HG02885 (cell line): Measurements from ENCODE around the gene MAST3.

ENCODE experiments used
- ATAC-seq: cut with Tn5 transposase; IDR thresholded peaks from one replicate; pipeline ENCODE4 v1.9.1; 2021; ENCODE audit warnings: mild to moderate bottlenecking; ENCODE audit not compliant: unreplicated experiment, poor library complexity

MAST3 gene

GRCh38 chr19:18109733-18110608, 12.4 kb downstream of the MAST3 start:
- ATAC-seq = no peak

- no peak for ATAC-seq
Observed at GRCh38 chr19:18110609-18111232, 13.1 kb downstream of the MAST3 start.

- ATAC-seq = no peak
Observed at GRCh38 chr19:18112989-18113478, 15.5 kb downstream of the MAST3 start.

GRCh38 chr19:18113827-18114226, 16.2 kb downstream of the MAST3 start:
- no peak for ATAC-seq

GRCh38 chr19:18114483-18114882, 16.9 kb downstream of the MAST3 start:
- no peak for ATAC-seq

- no peak for ATAC-seq
Observed at GRCh38 chr19:18117364-18117691, 19.8 kb downstream of the MAST3 start.

GRCh38 chr19:18117692-18118378, 20.3 kb downstream of the MAST3 start:
- peak; percentile 89 for ATAC-seq

- ATAC-seq = no peak
Observed at GRCh38 chr19:18118420-18119012, 20.9 kb downstream of the MAST3 start.

GRCh38 chr19:18119013-18119716, 21.6 kb downstream of the MAST3 start:
- ATAC-seq = no peak

- no peak for ATAC-seq
Observed at GRCh38 chr19:18119717-18120105, 22.1 kb downstream of the MAST3 start.

GRCh38 chr19:18120127-18120526, 22.5 kb downstream of the MAST3 start:
- ATAC-seq = no peak

- ATAC-seq = no peak
Observed at GRCh38 chr19:18121166-18121565, 23.6 kb downstream of the MAST3 start.

- no peak for ATAC-seq
Observed at GRCh38 chr19:18122424-18122823, 24.8 kb downstream of the MAST3 start.

- no peak for ATAC-seq
Observed at GRCh38 chr19:18122860-18123795, 25.6 kb downstream of the MAST3 start.

GRCh38 chr19:18123819-18124218, 26.2 kb downstream of the MAST3 start:
- no peak for ATAC-seq

GRCh38 chr19:18126097-18126496, 28.5 kb downstream of the MAST3 start:
- no peak for ATAC-seq

- no peak for ATAC-seq
Observed at GRCh38 chr19:18128044-18128443, 30.5 kb downstream of the MAST3 start.

GRCh38 chr19:18128805-18129204, 31.2 kb downstream of the MAST3 start:
- no peak for ATAC-seq
